Right lobe of liver (tissue), 4 donors: ENCODE measurements around the gene PLIN3.

ENCODE experiments used
- CTCF ChIP-seq, 4 donors: fragments of 200-600 bp in 3 of 4; fragments of 450-650 bp in 1 of 4; IDR thresholded peaks; one replicate each; pipeline versions ENCODE4 v1.5.1 to v1.8.0; 2016 to 2022; ENCODE audit warnings: antibody characterized with exemption in 4 of 4, mild to moderate bottlenecking in 2 of 4
- POLR2A ChIP-seq: fragments of 450-650 bp; IDR thresholded peaks from one replicate; pipeline ENCODE4 v1.6.1; 2017; ENCODE audit warnings: antibody characterized with exemption, mild to moderate bottlenecking
- donor health status: DM: no; HTN: no; CAD: no.
- donor health status: DM: no; HTN: no; CAD: no.
- donor health status: DM: no; HTN: yes; CAD: no.

GRCh38 chr19:4816950-4817278, 50.6 kb downstream of the PLIN3 start:
- TF ChIP-seq POLR2A (no peak), CTCF (IDR thresholded peaks at IDR 0.05) (no peak)
